ENCODE results near the gene DNM3. TPM values are rescaled to one million over a fixed set of nuclear protein-coding genes. Genes with fewer than 3 reads are reported as not detected.

DNM3 gene
- total RNA-seq, 1 experiment from 2014 or later, result 2.7 TPM

- H3K9me3 Mint-ChIP-seq, result no peaks in the 10 kb centered on the region; a peak in 1 of 5 replicates
- Histone ChIP-seq H3K27ac (ENCODE audit: insufficient read length, low read depth, low read length) (no peak overlapping the region), H2BK5ac (ENCODE audit: insufficient read length, low read length) (no peak overlapping the region), H4K20me1 (ENCODE audit: control insufficient read depth, insufficient read depth, insufficient read length) (no peaks in the 10 kb centered on the region), H3K4me1 (ENCODE audit: insufficient read depth, low read length) (no peaks in the 10 kb centered on the region), H2BK20ac (ENCODE audit: low read depth, low read length, poor library complexity, severe bottlenecking) (no peak overlapping the region), H3K18ac (ENCODE audit: insufficient read length, low read depth, low read length) (no peak overlapping the region), H3K27me3 (ENCODE audit: insufficient read depth, low read length) (no peaks in the 10 kb centered on the region), H3K56ac (ENCODE audit: insufficient read length, low read depth, low read length) (no peak overlapping the region), H2BK15ac (ENCODE audit: low read depth, low read length) (no peak overlapping the region), H2AK5ac (ENCODE audit: insufficient read length, low read length) (no peak overlapping the region), H3K79me1 (ENCODE audit: insufficient read depth, low read depth, low read length, poor library complexity, severe bottlenecking) (no peaks in the 10 kb centered on the region), H3K79me2 (ENCODE audit: insufficient read depth, low read length) (no peaks in the 10 kb centered on the region), H4K91ac (ENCODE audit: insufficient read length, low read depth, low read length) (no peak overlapping the region), H2BK12ac (ENCODE audit: insufficient read length, low read depth, low read length) (no peak overlapping the region), H3K4ac (ENCODE audit: low read depth, low read length) (no peak overlapping the region), H3K4me2 (ENCODE audit: insufficient read depth, insufficient read length, low read length) (no peak overlapping the region), H2BK120ac (ENCODE audit: low read depth, low read length, poor library complexity, severe bottlenecking) (no peak overlapping the region), H4K8ac (replicated peaks; ENCODE audit: insufficient read length, low read depth, low read length) (no peak overlapping the region), H3K23me2 (ENCODE audit: insufficient read length, low read depth, low read length, poor library complexity, severe bottlenecking) (no peaks in the 10 kb centered on the region), H3K14ac (ENCODE audit: insufficient read depth, low read length) (no peak overlapping the region), H3K23ac (ENCODE audit: insufficient read length, low read depth, low read length) (no peak overlapping the region), H3K9ac (ENCODE audit: extremely low read depth, insufficient read length, low read length) (no peak overlapping the region), H4K5ac (ENCODE audit: insufficient read length, low read depth, low read length) (no peak overlapping the region), H3T11ph (ENCODE audit: low read length) (no peak overlapping the region), H3K9me3 (ENCODE audit: control insufficient read depth, low read depth, low read length) (no peaks in the 10 kb centered on the region), H2AFZ (ENCODE audit: low read length) (no peak overlapping the region)
- TF ChIP-seq CTCF (conservative IDR thresholded peaks at IDR 0.05), result no peak
- no peaks in the 10 kb centered on the region for H3K4me1 Mint-ChIP-seq
- WGBS (ENCODE audit: extremely low coverage, insufficient read length, low lambda C conversion rate), result no CpG with 5 or more reads among the region's 7 CpGs
- DNase-seq, result no peak
- no peak overlapping the region for H3K27ac Mint-ChIP-seq
- no peaks in the 10 kb centered on the region for H3K27me3 Mint-ChIP-seq (ENCODE audit: low read depth)
- no peak overlapping the region for H3K4me3 Mint-ChIP-seq
- H3K36me3 Mint-ChIP-seq (ENCODE audit: insufficient read depth in 1 of 3, low read depth in 3 of 3), result peaks cover 39 to 89% (median 82%) of the 10 kb centered on the region in 3 experiments; a peak in 6 of 7 replicates
Measured at GRCh38 chr1:171792656-171793369, 48.5 kb upstream of the DNM3 start.
